MCF 10A (cell line): ENCODE data around the gene MYLK2. TPM values are rescaled to one million over a fixed set of nuclear protein-coding genes. Genes with fewer than 3 reads are reported as not detected.

Source experiments
- total RNA-seq: library from RNA; stranded (reverse); gene quantifications from 2 replicates; pipeline ENCODE4 v1.2.3, GENCODE V29; 2022

The MYLK2 gene
- total RNA-seq, 1 experiment from 2014 or later, result 0.14 TPM

Other genes starting within 250 kb of the MYLK2 start
- gene ID1, start 214.1 kb upstream of the MYLK2 start, total RNA-seq, result 35.7 and 38.4 TPM in 2 replicates
- gene COX4I2, start 181.4 kb upstream of the MYLK2 start, total RNA-seq, result not detected in 2 replicates
- gene BCL2L1, start 96.5 kb upstream of the MYLK2 start, total RNA-seq, result 139 and 156 TPM in 2 replicates
- 45.3 and 79.6 TPM in 2 replicates for gene TPX2, start 80.1 kb upstream of the MYLK2 start, total RNA-seq
- gene FOXS1, start 26.2 kb downstream of the MYLK2 start, total RNA-seq, result not detected in 2 replicates
- not detected in 2 replicates for gene DUSP15, start 51.2 kb downstream of the MYLK2 start, total RNA-seq
- 0.19 TPM in 1 of 2 replicates, not detected in the other for gene TTLL9, start 51.3 kb downstream of the MYLK2 start, total RNA-seq
- gene PDRG1, start 132.7 kb downstream of the MYLK2 start, total RNA-seq, result 12.2 and 16.3 TPM in 2 replicates
- gene XKR7, start 148.8 kb downstream of the MYLK2 start, total RNA-seq, result not detected in 2 replicates
- not detected in 2 replicates for gene CCM2L, start 191.1 kb downstream of the MYLK2 start, total RNA-seq
- not detected in 2 replicates for gene HCK, start 232.9 kb downstream of the MYLK2 start, total RNA-seq